Vagina (tissue), 2 donors: ENCODE measurements around the gene CINP.

Experiments
- POLR2A ChIP-seq, 2 donors: fragments of 450-650 bp; IDR thresholded peaks; one replicate each; pipeline ENCODE4 v1.6.1; 2017; ENCODE audit warnings: antibody characterized with exemption in 2 of 2, mild to moderate bottlenecking in 2 of 2, moderate library complexity in 2 of 2
- TF ChIP-seq, protein P1 (sequence below), 3 experiments: fragments of 450-650 bp in 2 of 3; fragments of 200-600 bp in 1 of 3; sonication (generic) in 1 of 3; IDR thresholded peaks; one replicate each; pipeline ENCODE4 v1.5.1; 2017 to 2019; ENCODE audit warnings: antibody characterized with exemption in 3 of 3, mild to moderate bottlenecking in 2 of 3, moderate library complexity in 2 of 3

DNA sequence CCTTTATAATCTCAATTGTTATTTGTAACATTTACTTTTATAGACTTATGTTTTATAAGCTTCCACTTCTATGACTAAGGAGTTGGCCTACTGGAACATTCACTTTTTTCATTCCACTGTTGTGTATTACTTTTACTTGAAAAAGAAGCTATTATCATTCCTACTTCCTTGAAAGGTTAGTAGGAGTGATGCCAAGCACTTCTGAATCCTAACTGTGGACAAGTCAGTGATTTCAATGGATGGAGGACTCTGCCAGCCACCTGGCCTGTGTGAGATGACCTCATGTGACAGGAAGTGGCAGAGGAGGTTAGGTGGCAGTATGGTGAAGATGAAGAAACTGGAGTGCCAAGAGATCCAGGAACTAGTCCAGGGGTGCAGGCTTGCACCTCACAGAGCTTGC is 46.0 kb upstream of the CINP start:
- TF ChIP-seq, protein P1, sequence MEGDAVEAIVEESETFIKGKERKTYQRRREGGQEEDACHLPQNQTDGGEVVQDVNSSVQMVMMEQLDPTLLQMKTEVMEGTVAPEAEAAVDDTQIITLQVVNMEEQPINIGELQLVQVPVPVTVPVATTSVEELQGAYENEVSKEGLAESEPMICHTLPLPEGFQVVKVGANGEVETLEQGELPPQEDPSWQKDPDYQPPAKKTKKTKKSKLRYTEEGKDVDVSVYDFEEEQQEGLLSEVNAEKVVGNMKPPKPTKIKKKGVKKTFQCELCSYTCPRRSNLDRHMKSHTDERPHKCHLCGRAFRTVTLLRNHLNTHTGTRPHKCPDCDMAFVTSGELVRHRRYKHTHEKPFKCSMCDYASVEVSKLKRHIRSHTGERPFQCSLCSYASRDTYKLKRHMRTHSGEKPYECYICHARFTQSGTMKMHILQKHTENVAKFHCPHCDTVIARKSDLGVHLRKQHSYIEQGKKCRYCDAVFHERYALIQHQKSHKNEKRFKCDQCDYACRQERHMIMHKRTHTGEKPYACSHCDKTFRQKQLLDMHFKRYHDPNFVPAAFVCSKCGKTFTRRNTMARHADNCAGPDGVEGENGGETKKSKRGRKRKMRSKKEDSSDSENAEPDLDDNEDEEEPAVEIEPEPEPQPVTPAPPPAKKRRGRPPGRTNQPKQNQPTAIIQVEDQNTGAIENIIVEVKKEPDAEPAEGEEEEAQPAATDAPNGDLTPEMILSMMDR (IDR thresholded peaks at IDR 0.05) = no peak
- TF ChIP-seq POLR2A (IDR thresholded peaks at IDR 0.05) = no peak
